Osteoblast (primary cell): Measurements from ENCODE around the gene SERPINA6. TPM values are rescaled to one million over a fixed set of nuclear protein-coding genes. Genes with fewer than 3 reads are reported as not detected.

Experiments used
- DNase-seq: peaks from one replicate; pipeline ENCODE4 v3.0.0; 2011; ENCODE audit warnings: low spot score, mixed read lengths; ENCODE audit not compliant: insufficient read length; ENCODE audit errors: missing footprints
- H2AFZ ChIP-seq: 2 replicates; pipeline ENCODE4 v1.6.0; 2011; ENCODE audit warnings: mild to moderate bottlenecking, low read length
- H3K27ac ChIP-seq: 2 replicates; pipeline ENCODE4 v1.5.1; 2011; ENCODE audit warnings: mild to moderate bottlenecking, low read depth, low read length, moderate library complexity
- H3K27me3 ChIP-seq: 2 replicates; pipeline ENCODE4 v1.6.0; 2012; ENCODE audit warnings: mild to moderate bottlenecking, control low read depth, inconsistent platforms, low read length, moderate library complexity; ENCODE audit not compliant: insufficient read depth
- H3K36me3 ChIP-seq: 2 replicates; pipeline ENCODE4 v1.5.1; 2011; ENCODE audit warnings: mild to moderate bottlenecking, low read length, control low read depth, moderate library complexity; ENCODE audit not compliant: insufficient read depth
- H3K4me1 ChIP-seq: 2 replicates; pipeline ENCODE4 v1.5.1; 2011; ENCODE audit warnings: mild to moderate bottlenecking, low read length, control low read depth, moderate library complexity; ENCODE audit not compliant: insufficient read depth
- H3K4me2 ChIP-seq: 2 replicates; pipeline ENCODE4 v1.6.0; 2011; ENCODE audit warnings: mild to moderate bottlenecking, low read length; ENCODE audit not compliant: insufficient read depth
- H3K4me3 ChIP-seq: fragments of 200-600 bp; sonication (generic); 3 replicates; pipeline ENCODE4 v1.5.1; 2012; ENCODE audit warnings: mild to moderate bottlenecking, low read length, inconsistent platforms; ENCODE audit not compliant: insufficient read depth
- H3K79me2 ChIP-seq: 2 replicates; pipeline ENCODE4 v1.6.0; 2012; ENCODE audit warnings: mild to moderate bottlenecking, low read length, control low read depth, inconsistent platforms; ENCODE audit not compliant: insufficient read depth
- H3K9me3 ChIP-seq: 2 replicates; pipeline ENCODE4 v1.5.1; 2011; ENCODE audit warnings: low read depth, low read length, control low read depth
- H4K20me1 ChIP-seq: 2 replicates; pipeline ENCODE4 v1.6.0; 2012; ENCODE audit warnings: mild to moderate bottlenecking, low read length, control low read depth; ENCODE audit not compliant: insufficient read depth
- CTCF ChIP-seq: IDR thresholded peaks from 2 replicates; pipeline ENCODE4 v1.5.1; 2011; ENCODE audit warnings: mild to moderate bottlenecking, low read depth, low read length, moderate library complexity; ENCODE audit errors: extremely low read depth
- total RNA-seq: library from RNA; depleted of rRNA; stranded (reverse); fragments of >200 nt; gene quantifications from 2 replicates; pipeline ENCODE4 v1.2.3, GENCODE V29; 2012

Gene SERPINA6
- total RNA-seq, 1 donor = not detected

- H3K36me3 ChIP-seq = no peaks in the 10 kb centered on the region
- no peak overlapping the region for H3K4me2 ChIP-seq
- no peak for TF ChIP-seq CTCF
- no peak overlapping the region for H3K27ac ChIP-seq
- no peak overlapping the region for H2AFZ ChIP-seq
- H3K4me3 ChIP-seq = no peak overlapping the region
- H4K20me1 ChIP-seq = no peaks in the 10 kb centered on the region
- no peaks in the 10 kb centered on the region for H3K4me1 ChIP-seq
- DNase-seq = no peak
- H3K79me2 ChIP-seq = no peaks in the 10 kb centered on the region
- H3K9me3 ChIP-seq = no peaks in the 10 kb centered on the region
- no peaks in the 10 kb centered on the region for H3K27me3 ChIP-seq
Observed at GRCh38 chr14:94363151-94363624, 40.1 kb upstream of the SERPINA6 start.

- Histone ChIP-seq H3K36me3 (no peaks in the 10 kb centered on the region), H3K4me1 (no peaks in the 10 kb centered on the region), H3K4me3 (no peak overlapping the region), H4K20me1 (no peaks in the 10 kb centered on the region), H3K4me2 (no peak overlapping the region), H3K27ac (no peak overlapping the region), H3K79me2 (no peaks in the 10 kb centered on the region), H3K9me3 (no peaks in the 10 kb centered on the region), H3K27me3 (no peaks in the 10 kb centered on the region), H2AFZ (no peak overlapping the region)
- DNase-seq = no peak
- no peak for TF ChIP-seq CTCF
Observed at GRCh38 chr14:94362614-94363133, 39.5 kb upstream of the SERPINA6 start.

- Histone ChIP-seq H3K4me1 (no peaks in the 10 kb centered on the region), H3K27me3 (no peaks in the 10 kb centered on the region), H2AFZ (no peak overlapping the region), H3K79me2 (no peaks in the 10 kb centered on the region), H3K9me3 (no peaks in the 10 kb centered on the region), H3K27ac (no peak overlapping the region), H3K36me3 (no peaks in the 10 kb centered on the region), H3K4me3 (no peak overlapping the region), H4K20me1 (no peaks in the 10 kb centered on the region), H3K4me2 (no peak overlapping the region)
- no peak for DNase-seq
- no peak for TF ChIP-seq CTCF
Observed at GRCh38 chr14:94361682-94362081, 38.5 kb upstream of the SERPINA6 start.

GRCh38 chr14:94360945-94361565, 37.9 kb upstream of the SERPINA6 start:
- Histone ChIP-seq H3K79me2 (no peaks in the 10 kb centered on the region), H3K4me2 (no peak overlapping the region), H3K27me3 (no peaks in the 10 kb centered on the region), H4K20me1 (no peaks in the 10 kb centered on the region), H3K9me3 (no peaks in the 10 kb centered on the region), H3K27ac (no peak overlapping the region), H3K4me1 (no peaks in the 10 kb centered on the region), H2AFZ (no peak overlapping the region), H3K4me3 (no peak overlapping the region), H3K36me3 (no peaks in the 10 kb centered on the region)
- no peak for TF ChIP-seq CTCF
- no peak for DNase-seq
